Calu3 (cell line): Measurements from ENCODE around the gene YY1AP1. TPM values are rescaled to one million over a fixed set of nuclear protein-coding genes. Genes with fewer than 3 reads are reported as not detected.
"Not testable (repeated sequence)": the region's sequence is repeated elsewhere in the genome, so short reads cannot be mapped to it uniquely, and the experiment has no call there.

Experiments
- BruUV-seq: library from RNA; stranded (reverse); fragments of 400-500 nt; replicated peaks from 2 replicates; lab custom pipeline; 2021; lab: Mats Ljungman, UMichigan
- CTCF ChIA-PET: fragments of 300-600 bp; sonication (Branson Sonifier 250); formaldehyde crosslinking; loops from one replicate; lab custom pipeline; 2022; ENCODE audit warnings: antibody characterized with exemption; lab: Charles Lee
- DNase-seq: peaks from one replicate; pipeline ENCODE4 v3.0.0; 2022
- H3K27ac Mint-ChIP-seq: one replicate; pipeline ENCODE4 v1.8.0; 2022; ENCODE audit warnings: mixed read lengths; ENCODE audit not compliant: unreplicated experiment
- H3K27me3 Mint-ChIP-seq: one replicate; pipeline ENCODE4 v1.8.0; 2022; ENCODE audit warnings: mixed read lengths; ENCODE audit not compliant: unreplicated experiment
- H3K36me3 Mint-ChIP-seq: one replicate; pipeline ENCODE4 v1.8.0; 2022; ENCODE audit warnings: mild to moderate bottlenecking, moderate library complexity, mixed read lengths; ENCODE audit not compliant: insufficient read depth, unreplicated experiment
- H3K4me1 Mint-ChIP-seq: one replicate; pipeline ENCODE4 v1.8.0; 2022; ENCODE audit warnings: mild to moderate bottlenecking, low read depth, mixed read lengths; ENCODE audit not compliant: unreplicated experiment
- H3K4me3 Mint-ChIP-seq: one replicate; pipeline ENCODE4 v1.8.0; 2022; ENCODE audit warnings: mild to moderate bottlenecking, low read depth, moderate library complexity, mixed read lengths; ENCODE audit not compliant: unreplicated experiment
- H3K9me3 Mint-ChIP-seq: one replicate; pipeline ENCODE4 v1.8.0; 2022; ENCODE audit warnings: low read depth, mixed read lengths; ENCODE audit not compliant: unreplicated experiment
- intact Hi-C: fragments of 100-400 bp; cut with micrococcal nuclease; formaldehyde crosslinking; loops from one replicate; pipeline ENCODE4 v1.10.0; 2022; ENCODE audit not compliant: unreplicated experiment
- total RNA-seq: library from RNA; stranded (reverse); gene quantifications from 2 replicates; pipeline ENCODE4 v1.2.3, GENCODE V29; 2022
- TF ChIP-seq, protein P1 (sequence below): fragments of 200-600 bp; IDR thresholded peaks from one replicate; pipeline ENCODE4 v1.8.0; 2022; ENCODE audit warnings: antibody characterized with exemption; ENCODE audit not compliant: unreplicated experiment

YY1AP1 gene
- total RNA-seq, 1 experiment from 2014 or later = 81.4 TPM

GRCh38 chr1:155681776-155682175 lies 6.8 kb downstream of the YY1AP1 start:
- TF ChIP-seq, protein P1, sequence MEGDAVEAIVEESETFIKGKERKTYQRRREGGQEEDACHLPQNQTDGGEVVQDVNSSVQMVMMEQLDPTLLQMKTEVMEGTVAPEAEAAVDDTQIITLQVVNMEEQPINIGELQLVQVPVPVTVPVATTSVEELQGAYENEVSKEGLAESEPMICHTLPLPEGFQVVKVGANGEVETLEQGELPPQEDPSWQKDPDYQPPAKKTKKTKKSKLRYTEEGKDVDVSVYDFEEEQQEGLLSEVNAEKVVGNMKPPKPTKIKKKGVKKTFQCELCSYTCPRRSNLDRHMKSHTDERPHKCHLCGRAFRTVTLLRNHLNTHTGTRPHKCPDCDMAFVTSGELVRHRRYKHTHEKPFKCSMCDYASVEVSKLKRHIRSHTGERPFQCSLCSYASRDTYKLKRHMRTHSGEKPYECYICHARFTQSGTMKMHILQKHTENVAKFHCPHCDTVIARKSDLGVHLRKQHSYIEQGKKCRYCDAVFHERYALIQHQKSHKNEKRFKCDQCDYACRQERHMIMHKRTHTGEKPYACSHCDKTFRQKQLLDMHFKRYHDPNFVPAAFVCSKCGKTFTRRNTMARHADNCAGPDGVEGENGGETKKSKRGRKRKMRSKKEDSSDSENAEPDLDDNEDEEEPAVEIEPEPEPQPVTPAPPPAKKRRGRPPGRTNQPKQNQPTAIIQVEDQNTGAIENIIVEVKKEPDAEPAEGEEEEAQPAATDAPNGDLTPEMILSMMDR = no peak
- intact Hi-C loops = no loop called here
- CTCF ChIA-PET = interaction anchor here (0.9 kb wide), 1 partner anchor 30 kb away, joined by 3 read pairs; no protein-coding TSS in a partner anchor
- BruUV-seq = no TSS peak
- no peaks in the 10 kb centered on the region for H3K9me3 Mint-ChIP-seq
- no peak overlapping the region for H3K4me3 Mint-ChIP-seq
- peaks cover 44% of the 10 kb centered on the region for H3K36me3 Mint-ChIP-seq
- no peak overlapping the region for H3K27ac Mint-ChIP-seq
- H3K4me1 Mint-ChIP-seq = peaks cover 25% of the 10 kb centered on the region
- H3K27me3 Mint-ChIP-seq = no peaks in the 10 kb centered on the region
- DNase-seq = no peak

DNA sequence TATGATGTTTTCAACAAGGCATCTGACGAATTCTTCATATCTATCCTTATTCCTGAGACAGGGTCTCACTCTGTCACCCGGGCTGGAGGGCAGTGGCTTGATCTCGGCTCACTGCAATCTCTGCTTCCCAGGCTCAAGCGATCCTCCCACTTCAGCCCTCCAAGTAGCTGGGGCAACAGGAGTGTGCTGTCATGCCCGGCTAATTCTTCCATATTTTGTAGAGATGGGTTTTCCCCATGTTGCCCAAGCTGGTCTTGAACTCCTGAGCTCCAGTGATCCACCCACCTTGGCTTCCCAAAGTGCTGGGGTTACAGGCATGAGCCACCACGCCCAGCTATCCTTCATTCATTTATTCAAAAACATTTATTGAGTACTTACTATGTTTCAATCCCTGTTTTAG lies 8.0 kb downstream of the YY1AP1 start:
- H3K36me3 Mint-ChIP-seq = peaks cover 44% of the 10 kb centered on the region
- CTCF ChIA-PET = no interaction called here
- BruUV-seq = no TSS peak
- H3K27me3 Mint-ChIP-seq = no peaks in the 10 kb centered on the region
- H3K27ac Mint-ChIP-seq = no peak overlapping the region
- DNase-seq = no peak
- H3K4me3 Mint-ChIP-seq = no peak overlapping the region
- TF ChIP-seq, protein P1 = no peak
- H3K4me1 Mint-ChIP-seq = peaks cover 13% of the 10 kb centered on the region
- intact Hi-C loops = no loop called here
- H3K9me3 Mint-ChIP-seq = no peaks in the 10 kb centered on the region

DNA sequence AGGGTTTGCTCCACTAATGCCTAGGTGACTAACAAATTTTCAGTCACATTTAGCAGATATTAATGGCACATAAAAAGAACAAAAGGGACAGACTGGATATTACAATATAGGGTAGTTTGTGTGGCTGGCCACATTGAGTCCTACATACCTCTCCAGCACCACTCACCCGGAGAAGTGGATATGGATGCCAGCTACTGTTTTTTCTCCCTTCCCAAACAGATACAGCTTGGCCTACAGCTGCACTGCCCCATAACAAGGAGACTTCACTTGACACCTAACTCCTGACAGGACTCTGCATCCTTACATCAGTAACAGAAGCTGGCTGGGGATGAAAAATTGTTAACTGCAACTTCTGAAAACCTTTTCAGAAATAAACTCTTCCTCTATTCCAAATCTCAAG lies 9.6 kb downstream of the YY1AP1 start:
- H3K4me3 Mint-ChIP-seq, H3K27ac Mint-ChIP-seq, intact Hi-C loops, DNase-seq, BruUV-seq, H3K27me3 Mint-ChIP-seq, H3K9me3 Mint-ChIP-seq, H3K4me1 Mint-ChIP-seq, CTCF ChIA-PET: not testable (repeated sequence)
- H3K36me3 Mint-ChIP-seq = peaks cover 58% of the 10 kb centered on the region

DNA sequence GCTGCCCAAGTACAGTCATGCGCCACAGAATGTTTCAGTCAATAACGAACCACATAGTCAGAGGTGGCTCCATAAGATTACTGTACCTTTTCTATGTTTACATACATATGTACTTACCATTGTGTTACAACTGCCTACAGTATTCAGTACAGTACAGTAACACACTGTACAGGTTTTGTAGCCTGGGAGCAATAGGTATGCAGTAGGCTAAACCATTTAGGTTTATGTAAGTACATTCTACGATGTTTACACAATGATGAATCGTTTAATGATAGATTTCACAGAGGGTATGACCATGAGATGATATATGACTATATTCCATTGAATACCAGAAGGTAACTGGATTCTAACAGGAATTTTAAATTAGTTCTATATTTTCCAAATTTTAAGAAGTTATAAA lies 10.5 kb downstream of the YY1AP1 start:
- H3K4me3 Mint-ChIP-seq = no peak overlapping the region
- BruUV-seq = no TSS peak
- CTCF ChIA-PET = no interaction called here

GRCh38 chr1:155673003-155673402 lies 15.6 kb downstream of the YY1AP1 start:
- Mint-ChIP-seq H3K4me3 (no peak overlapping the region), H3K9me3 (no peaks in the 10 kb centered on the region), H3K27ac (no peak overlapping the region), H3K27me3 (no peaks in the 10 kb centered on the region), H3K36me3 (peaks cover 86% of the 10 kb centered on the region), H3K4me1 (no peaks in the 10 kb centered on the region)
- no peak for DNase-seq
- intact Hi-C loops = no loop called here
- BruUV-seq = no TSS peak
- CTCF ChIA-PET = no interaction called here
- TF ChIP-seq, protein P1 = no peak

More for the DNA sequence above, 10.5 kb downstream of the YY1AP1 start:
- Mint-ChIP-seq H3K4me1 (no peaks in the 10 kb centered on the region), H3K9me3 (no peaks in the 10 kb centered on the region), H3K27ac (no peak overlapping the region), H3K27me3 (no peaks in the 10 kb centered on the region), H3K36me3 (peaks cover 64% of the 10 kb centered on the region)
- TF ChIP-seq, protein P1 = no peak
- intact Hi-C loops = no loop called here
- DNase-seq = no peak
